GM19395 (cell line): ENCODE measurements around the gene OR2T34.
"Not testable (repeated sequence)": the region's sequence is repeated elsewhere in the genome, so short reads cannot be mapped to it uniquely, and the experiment has no call there.

Source experiments
- ATAC-seq: cut with Tn5 transposase; IDR thresholded peaks from one replicate; pipeline ENCODE4 v1.9.1; 2021; ENCODE audit warnings: mild to moderate bottlenecking, moderate library complexity; ENCODE audit not compliant: unreplicated experiment

OR2T34 gene

GRCh38 chr1:248565530-248566373, 8.8 kb downstream of the OR2T34 start:
- ATAC-seq = peak; percentile 93

GRCh38 chr1:248562672-248563071, 11.9 kb downstream of the OR2T34 start, which contains the start of gene OR2T29:
OR2T29 (minus strand) TSS chr1:248562772; CDS start chr1:248559491, 3,281 bp downstream.
- ATAC-seq = not testable (repeated sequence)

- not testable (repeated sequence) for ATAC-seq
These were observed 23.5 kb downstream of the OR2T34 start for GRCh38 chr1:248551027-248551426.

- ATAC-seq = not testable (repeated sequence)
These were observed 27.2 kb downstream of the OR2T34 start for GRCh38 chr1:248547383-248547782.

GRCh38 chr1:248537449-248537848, 37.1 kb downstream of the OR2T34 start:
- ATAC-seq = peak; percentile 67
